Loucy (cell line): ENCODE results near the gene UBE3D.

Source experiments
- H2AFZ ChIP-seq: fragments of 200-600 bp; sonication (generic); 2 replicates; pipeline ENCODE4 v1.6.0; 2016; ENCODE audit warnings: antibody characterized with exemption, mild to moderate bottlenecking, low read length, moderate library complexity
- H3F3A ChIP-seq: fragments of 200-600 bp; 2 replicates; pipeline ENCODE4 v1.6.0; 2016; ENCODE audit warnings: antibody characterized with exemption, low read depth, mild to moderate bottlenecking
- H3K27me3 ChIP-seq: fragments of 200-600 bp; sonication (generic); 2 replicates; pipeline ENCODE4 v1.6.1; 2014; ENCODE audit warnings: low read length, mild to moderate bottlenecking; ENCODE audit not compliant: insufficient read depth, poor library complexity, severe bottlenecking
- H3K36me3 ChIP-seq: fragments of 200-600 bp; sonication (generic); 2 replicates; pipeline ENCODE4 v1.6.1; 2016; ENCODE audit warnings: low read length; ENCODE audit not compliant: insufficient read depth
- H3K4me1 ChIP-seq: fragments of 200-600 bp; sonication (generic); 2 replicates; pipeline ENCODE4 v1.5.1; 2014; ENCODE audit warnings: low read length, mild to moderate bottlenecking; ENCODE audit not compliant: insufficient read depth, poor library complexity, severe bottlenecking
- H3K4me2 ChIP-seq: fragments of 200-600 bp; sonication (generic); 2 replicates; pipeline ENCODE4 v1.6.0; 2014; ENCODE audit warnings: antibody characterized with exemption, low read length, low read depth, mild to moderate bottlenecking; ENCODE audit not compliant: poor library complexity, severe bottlenecking
- H3K4me3 ChIP-seq: fragments of 200-600 bp; sonication (generic); 2 replicates; pipeline ENCODE4 v1.5.1; 2014; ENCODE audit warnings: low read length, mild to moderate bottlenecking, mixed read lengths; ENCODE audit not compliant: poor library complexity, severe bottlenecking
- H3K79me2 ChIP-seq: fragments of 200-600 bp; sonication (generic); 2 replicates; pipeline ENCODE4 v1.6.1; 2014; ENCODE audit warnings: low read length; ENCODE audit not compliant: insufficient read depth
- H3K9ac ChIP-seq: fragments of 200-600 bp; sonication (generic); 2 replicates; pipeline ENCODE4 v1.6.0; 2014; ENCODE audit warnings: mild to moderate bottlenecking, low read depth, low read length, moderate library complexity; ENCODE audit not compliant: poor library complexity, severe bottlenecking
- H3K9me2 ChIP-seq: fragments of 200-600 bp; sonication (generic); replicated peaks from 2 replicates; pipeline ENCODE4 v1.6.1; 2016; ENCODE audit warnings: low read depth, low read length, mixed read lengths
- H3K9me3 ChIP-seq: fragments of 200-600 bp; sonication (generic); 2 replicates; pipeline ENCODE4 v1.6.1; 2014; ENCODE audit warnings: mild to moderate bottlenecking, antibody characterized with exemption, low read length, low read depth; ENCODE audit not compliant: insufficient read depth
- H4K20me1 ChIP-seq: fragments of 200-600 bp; sonication (generic); 2 replicates; pipeline ENCODE4 v1.6.0; 2014; ENCODE audit warnings: antibody characterized with exemption, low read length, mild to moderate bottlenecking; ENCODE audit not compliant: insufficient read depth, poor library complexity, severe bottlenecking
- EZH2phosphoT487 ChIP-seq: fragments of 200-600 bp; IDR thresholded peaks from 2 replicates; pipeline ENCODE4 v1.6.1; 2018; ENCODE audit warnings: antibody characterized with exemption, mild to moderate bottlenecking, moderate library complexity, borderline replicate concordance
- TF ChIP-seq, protein P1 (sequence below): fragments of 200-600 bp; sonication (generic); conservative IDR thresholded peaks from 2 replicates; pipeline ENCODE4 v1.5.1; 2014; ENCODE audit warnings: mild to moderate bottlenecking, antibody characterized with exemption, low read length

UBE3D gene

GRCh38 chr6:83108378-83108777 lies 42.7 kb upstream of the UBE3D start:
- Histone ChIP-seq H3K9ac (no peak overlapping the region), H2AFZ (no peak overlapping the region), H3K27me3 (no peaks in the 10 kb centered on the region), H3F3A (no peaks in the 10 kb centered on the region), H3K4me2 (no peak overlapping the region), H3K79me2 (no peaks in the 10 kb centered on the region), H3K4me3 (no peak overlapping the region), H4K20me1 (no peaks in the 10 kb centered on the region), H3K36me3 (peaks cover 18% of the 10 kb centered on the region; the same call in 1 of the 2 replicates), H3K9me3 (no peaks in the 10 kb centered on the region), H3K9me2 (no peaks in the 10 kb centered on the region), H3K4me1 (no peaks in the 10 kb centered on the region)
- TF ChIP-seq, protein P1, sequence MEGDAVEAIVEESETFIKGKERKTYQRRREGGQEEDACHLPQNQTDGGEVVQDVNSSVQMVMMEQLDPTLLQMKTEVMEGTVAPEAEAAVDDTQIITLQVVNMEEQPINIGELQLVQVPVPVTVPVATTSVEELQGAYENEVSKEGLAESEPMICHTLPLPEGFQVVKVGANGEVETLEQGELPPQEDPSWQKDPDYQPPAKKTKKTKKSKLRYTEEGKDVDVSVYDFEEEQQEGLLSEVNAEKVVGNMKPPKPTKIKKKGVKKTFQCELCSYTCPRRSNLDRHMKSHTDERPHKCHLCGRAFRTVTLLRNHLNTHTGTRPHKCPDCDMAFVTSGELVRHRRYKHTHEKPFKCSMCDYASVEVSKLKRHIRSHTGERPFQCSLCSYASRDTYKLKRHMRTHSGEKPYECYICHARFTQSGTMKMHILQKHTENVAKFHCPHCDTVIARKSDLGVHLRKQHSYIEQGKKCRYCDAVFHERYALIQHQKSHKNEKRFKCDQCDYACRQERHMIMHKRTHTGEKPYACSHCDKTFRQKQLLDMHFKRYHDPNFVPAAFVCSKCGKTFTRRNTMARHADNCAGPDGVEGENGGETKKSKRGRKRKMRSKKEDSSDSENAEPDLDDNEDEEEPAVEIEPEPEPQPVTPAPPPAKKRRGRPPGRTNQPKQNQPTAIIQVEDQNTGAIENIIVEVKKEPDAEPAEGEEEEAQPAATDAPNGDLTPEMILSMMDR = no peak
- no peak for TF ChIP-seq EZH2phosphoT487

DNA sequence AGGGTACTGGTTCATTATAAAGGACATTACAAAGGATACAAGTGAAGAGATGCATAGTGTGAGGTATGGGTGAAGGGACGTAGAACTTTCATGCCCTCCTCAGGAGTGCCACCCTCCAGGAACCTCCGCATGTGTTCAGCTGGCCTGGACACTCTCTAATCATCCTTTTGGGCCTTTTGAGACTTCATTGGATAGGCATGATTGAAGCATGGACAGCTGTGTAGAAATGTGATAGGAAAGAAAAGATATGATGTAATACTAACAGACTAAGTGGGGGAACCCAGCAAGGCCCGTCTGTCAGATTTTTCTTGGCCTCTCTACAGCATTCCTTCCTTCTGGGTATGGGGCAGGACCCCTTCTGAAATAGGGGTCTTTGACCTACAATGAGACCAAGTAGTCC lies 32.9 kb upstream of the UBE3D start:
- no peaks in the 10 kb centered on the region for H3K9me3 ChIP-seq
- H3F3A ChIP-seq = no peaks in the 10 kb centered on the region
- no peaks in the 10 kb centered on the region for H4K20me1 ChIP-seq
- H3K9me2 ChIP-seq = no peaks in the 10 kb centered on the region
- H2AFZ ChIP-seq = no peak overlapping the region
- no peaks in the 10 kb centered on the region for H3K4me1 ChIP-seq
- H3K36me3 ChIP-seq = no peaks in the 10 kb centered on the region
- H3K9ac ChIP-seq = no peak overlapping the region
- TF ChIP-seq EZH2phosphoT487 = no peak
- TF ChIP-seq, protein P1 = no peak
- H3K79me2 ChIP-seq = no peaks in the 10 kb centered on the region
- no peak overlapping the region for H3K4me3 ChIP-seq
- no peaks in the 10 kb centered on the region for H3K27me3 ChIP-seq
- no peak overlapping the region for H3K4me2 ChIP-seq

DNA sequence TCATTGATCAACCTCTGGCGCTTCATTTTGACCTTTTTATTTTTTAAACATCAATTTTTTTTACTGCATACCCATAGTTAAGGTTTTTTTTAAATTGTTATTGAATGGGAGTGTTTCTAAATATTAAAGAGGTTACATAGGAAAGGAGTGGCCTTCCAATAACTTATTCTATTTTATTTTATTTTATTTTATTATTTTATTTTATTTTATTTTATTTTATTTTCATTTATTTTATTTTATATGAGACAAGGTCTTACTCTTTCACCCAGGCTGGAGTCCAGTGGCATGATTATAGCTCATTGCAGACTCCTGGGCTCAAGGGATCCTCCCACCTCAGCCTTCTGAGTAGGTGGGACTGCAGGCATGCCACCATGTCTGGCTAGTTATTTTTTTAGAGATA lies 32.0 kb upstream of the UBE3D start:
- H3K79me2 ChIP-seq = no peaks in the 10 kb centered on the region
- no peaks in the 10 kb centered on the region for H4K20me1 ChIP-seq
- no peaks in the 10 kb centered on the region for H3K9me2 ChIP-seq
- H3K27me3 ChIP-seq = no peaks in the 10 kb centered on the region
- H3K4me1 ChIP-seq = no peaks in the 10 kb centered on the region
- H3K9ac ChIP-seq = no peak overlapping the region
- H2AFZ ChIP-seq = no peak overlapping the region
- no peaks in the 10 kb centered on the region for H3K9me3 ChIP-seq
- no peak overlapping the region for H3K4me3 ChIP-seq
- no peak overlapping the region for H3K4me2 ChIP-seq
- no peaks in the 10 kb centered on the region for H3F3A ChIP-seq
- H3K36me3 ChIP-seq = no peaks in the 10 kb centered on the region
- TF ChIP-seq, protein P1 = no peak
- TF ChIP-seq EZH2phosphoT487 = no peak
